Mesendoderm (in vitro differentiated cells): Measurements from ENCODE around the gene DMD.

Experiments
- DNase-seq: peaks from one replicate; pipeline ENCODE4 v3.0.0; 2013
- H2AK5ac ChIP-seq: 2 replicates; pipeline ENCODE4 v1.6.1; 2013; ENCODE audit warnings: low read length, inconsistent platforms
- H2BK120ac ChIP-seq: 2 replicates; pipeline ENCODE4 v1.6.1; 2013; ENCODE audit warnings: low read depth, mild to moderate bottlenecking, low read length, moderate library complexity, mixed read lengths
- H2BK15ac ChIP-seq: replicated peaks from 2 replicates; pipeline ENCODE4 v1.6.1; 2013; ENCODE audit warnings: low read depth, mild to moderate bottlenecking, moderate library complexity
- H2BK5ac ChIP-seq: 2 replicates; pipeline ENCODE4 v1.6.1; 2013; ENCODE audit warnings: low read length, inconsistent platforms
- H3K18ac ChIP-seq: 2 replicates; pipeline ENCODE4 v1.6.1; 2013; ENCODE audit warnings: mild to moderate bottlenecking, low read length, mixed read lengths
- H3K23ac ChIP-seq: one replicate; pipeline ENCODE4 v1.6.1; 2013; ENCODE audit warnings: low read length
- H3K27ac ChIP-seq: 2 replicates; pipeline ENCODE4 v1.5.1; 2013; ENCODE audit warnings: low read depth, mild to moderate bottlenecking, inconsistent platforms, low read length, moderate library complexity
- H3K27me3 ChIP-seq: 2 replicates; pipeline ENCODE4 v1.6.1; 2013; ENCODE audit warnings: low read length, control low read depth, mild to moderate bottlenecking, inconsistent platforms; ENCODE audit not compliant: insufficient read depth, poor library complexity
- H3K36me3 ChIP-seq: 2 replicates; pipeline ENCODE4 v1.6.1; 2013; ENCODE audit warnings: low read length, inconsistent platforms; ENCODE audit not compliant: control insufficient read depth, insufficient read depth
- H3K4ac ChIP-seq: one replicate; pipeline ENCODE4 v1.6.1; 2013; ENCODE audit warnings: low read depth, mild to moderate bottlenecking, low read length, moderate library complexity
- H3K4me1 ChIP-seq: 2 replicates; pipeline ENCODE4 v1.6.1; 2013; ENCODE audit warnings: low read depth, low read length, inconsistent platforms; ENCODE audit not compliant: control insufficient read depth
- H3K4me2 ChIP-seq: 2 replicates; pipeline ENCODE4 v1.6.1; 2013; ENCODE audit warnings: low read length
- H3K4me3 ChIP-seq: 2 replicates; pipeline ENCODE4 v1.5.1; 2013; ENCODE audit warnings: mild to moderate bottlenecking, low read length
- H3K56ac ChIP-seq: one replicate; pipeline ENCODE4 v1.6.1; 2013; ENCODE audit warnings: low read length
- H3K79me1 ChIP-seq: 2 replicates; pipeline ENCODE4 v1.6.1; 2013; ENCODE audit warnings: low read length, inconsistent platforms
- H3K79me2 ChIP-seq: 2 replicates; pipeline ENCODE4 v1.6.1; 2013; ENCODE audit warnings: mild to moderate bottlenecking, low read length; ENCODE audit not compliant: control insufficient read depth, insufficient read depth
- H3K9ac ChIP-seq: 2 replicates; pipeline ENCODE4 v1.6.1; 2013; ENCODE audit warnings: low read length, inconsistent platforms
- H4K5ac ChIP-seq: one replicate; pipeline ENCODE4 v1.6.1; 2013; ENCODE audit warnings: low read length
- H4K8ac ChIP-seq: one replicate; pipeline ENCODE4 v1.6.1; 2013; ENCODE audit warnings: low read depth, mild to moderate bottlenecking, control low read depth, low read length, moderate library complexity
- WGBS: extraction: QIAGEN DNeasy Blood & Tissue Kit; methylation state at CpG from one replicate; pipeline ENCODE4 v1.1.7; 2013; ENCODE audit warnings: low lambda C conversion rate, missing lambda C conversion rate; ENCODE audit not compliant: insufficient coverage; ENCODE audit errors: extremely low coverage; 5-methylcytosine and 5-hydroxymethylcytosine counted together

DMD gene

DNA sequence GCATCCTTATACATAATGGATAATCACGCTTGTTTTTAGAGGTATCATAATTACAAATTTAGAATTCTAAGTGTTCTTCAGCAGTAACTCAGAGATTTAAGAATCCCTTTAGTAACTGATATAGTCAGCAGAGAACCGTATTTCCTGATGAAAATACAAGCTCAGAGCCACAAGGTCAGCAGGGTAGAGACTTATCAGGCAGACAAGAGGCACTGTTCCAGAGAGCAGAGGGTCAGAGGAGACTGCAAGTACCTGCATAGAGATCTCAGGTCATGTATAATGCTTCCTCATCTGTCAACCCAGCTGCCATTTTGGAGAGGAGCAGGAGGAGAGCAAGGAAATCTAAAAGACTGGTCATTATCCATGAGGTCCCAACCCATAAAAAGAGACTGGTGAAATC is 1352.4 kb downstream of the DMD start:
- H3K9ac ChIP-seq: no peak overlapping the region
- no peak overlapping the region for H3K4ac ChIP-seq
- H3K4me2 ChIP-seq: no peak overlapping the region
- no peak overlapping the region for H2AK5ac ChIP-seq
- DNase-seq: no peak
- no CpG with 5 or more reads among the region's 2 CpGs for WGBS
- H3K23ac ChIP-seq: no peak overlapping the region
- H3K36me3 ChIP-seq: no peaks in the 10 kb centered on the region
- no peak overlapping the region for H2BK15ac ChIP-seq
- H3K4me3 ChIP-seq: no peak overlapping the region
- no peak overlapping the region for H4K5ac ChIP-seq
- no peak overlapping the region for H3K56ac ChIP-seq
- H3K4me1 ChIP-seq: no peaks in the 10 kb centered on the region
- no peak overlapping the region for H3K18ac ChIP-seq
- no peaks in the 10 kb centered on the region for H3K27me3 ChIP-seq
- H2BK120ac ChIP-seq: no peak overlapping the region
- no peak overlapping the region for H3K27ac ChIP-seq
- no peaks in the 10 kb centered on the region for H3K79me1 ChIP-seq
- no peak overlapping the region for H4K8ac ChIP-seq
- H2BK5ac ChIP-seq: no peak overlapping the region
- no peaks in the 10 kb centered on the region for H3K79me2 ChIP-seq

GRCh38 chrX:31854716-31855115 is 1356.6 kb downstream of the DMD start:
- no peak overlapping the region for H3K9ac ChIP-seq
- no peak overlapping the region for H3K4me2 ChIP-seq
- H3K79me2 ChIP-seq: no peaks in the 10 kb centered on the region
- H2BK5ac ChIP-seq: no peak overlapping the region
- DNase-seq: no peak
- H2BK120ac ChIP-seq: no peak overlapping the region
- H3K27me3 ChIP-seq: no peaks in the 10 kb centered on the region
- H3K4me3 ChIP-seq: no peak overlapping the region
- no peak overlapping the region for H3K18ac ChIP-seq
- H3K4me1 ChIP-seq: no peaks in the 10 kb centered on the region
- WGBS: no CpG with 5 or more reads among the region's 5 CpGs
- no peak overlapping the region for H3K56ac ChIP-seq
- H4K5ac ChIP-seq: no peak overlapping the region
- H3K27ac ChIP-seq: no peak overlapping the region
- no peak overlapping the region for H2BK15ac ChIP-seq
- H3K23ac ChIP-seq: no peak overlapping the region
- H3K36me3 ChIP-seq: no peaks in the 10 kb centered on the region
- H3K4ac ChIP-seq: no peak overlapping the region
- no peaks in the 10 kb centered on the region for H3K79me1 ChIP-seq
- no peak overlapping the region for H2AK5ac ChIP-seq
- no peak overlapping the region for H4K8ac ChIP-seq

DNA sequence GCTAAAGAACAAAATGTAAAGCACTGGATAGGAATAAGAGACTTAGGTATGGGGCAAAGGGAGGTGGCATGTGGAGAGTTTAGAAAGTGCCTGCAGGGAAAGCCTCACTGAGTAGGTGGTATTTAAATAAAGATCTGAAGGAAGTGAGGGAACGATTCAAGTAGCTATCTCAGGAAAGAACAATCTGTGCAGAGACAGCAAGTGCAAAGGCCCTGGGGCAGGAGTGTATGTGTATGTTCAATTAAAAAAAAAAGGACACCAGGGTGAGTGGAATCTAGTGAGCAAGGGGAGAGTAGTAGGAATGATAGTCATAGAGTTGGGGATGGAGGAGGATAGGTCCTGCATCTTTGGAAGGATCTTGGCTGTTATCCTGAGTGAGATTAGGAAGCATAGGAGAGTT is 1359.6 kb downstream of the DMD start:
- Histone ChIP-seq H2BK120ac (no peak overlapping the region), H3K18ac (no peak overlapping the region), H3K36me3 (no peaks in the 10 kb centered on the region), H3K9ac (no peak overlapping the region), H2AK5ac (no peak overlapping the region), H4K8ac (no peak overlapping the region), H4K5ac (no peak overlapping the region), H3K4me1 (no peaks in the 10 kb centered on the region), H3K27ac (no peak overlapping the region), H3K4me2 (no peak overlapping the region), H3K79me2 (no peaks in the 10 kb centered on the region), H3K4ac (no peak overlapping the region), H3K23ac (no peak overlapping the region), H3K56ac (no peak overlapping the region), H3K4me3 (no peak overlapping the region), H2BK15ac (no peak overlapping the region), H2BK5ac (no peak overlapping the region), H3K79me1 (no peaks in the 10 kb centered on the region), H3K27me3 (no peaks in the 10 kb centered on the region)
- WGBS: no CpG with 5 or more reads among the region's 1 CpG
- DNase-seq: no peak

DNA sequence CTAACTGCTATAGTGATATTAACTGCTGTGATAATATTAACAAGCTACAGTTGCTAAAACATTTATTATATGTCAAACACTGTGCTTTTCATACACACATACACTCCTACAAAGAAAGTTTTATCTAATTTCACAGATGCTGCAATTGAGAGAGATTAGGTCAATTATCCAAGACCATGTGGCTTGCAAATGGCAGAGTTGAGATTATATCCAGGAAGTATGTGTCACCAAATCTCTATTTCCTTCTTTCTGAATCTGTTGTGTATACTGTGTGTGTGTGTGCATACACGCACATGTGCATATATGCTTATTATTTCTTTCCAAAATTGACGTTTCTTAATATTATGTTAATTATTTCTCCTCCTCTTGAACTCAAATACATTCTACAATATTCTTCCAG is 1363.6 kb downstream of the DMD start:
- Histone ChIP-seq H2AK5ac (no peak overlapping the region), H3K79me2 (no peaks in the 10 kb centered on the region), H2BK120ac (no peak overlapping the region), H3K9ac (no peak overlapping the region), H4K8ac (no peak overlapping the region), H3K79me1 (no peaks in the 10 kb centered on the region), H3K4me2 (no peak overlapping the region), H2BK15ac (no peak overlapping the region), H3K23ac (no peak overlapping the region), H3K4me3 (no peak overlapping the region), H2BK5ac (no peak overlapping the region), H4K5ac (no peak overlapping the region), H3K18ac (no peak overlapping the region), H3K27me3 (no peaks in the 10 kb centered on the region), H3K36me3 (no peaks in the 10 kb centered on the region), H3K4ac (no peak overlapping the region), H3K56ac (no peak overlapping the region), H3K27ac (no peak overlapping the region), H3K4me1 (no peaks in the 10 kb centered on the region)
- WGBS: no CpG with 5 or more reads among the region's 2 CpGs
- DNase-seq: no peak

DNA sequence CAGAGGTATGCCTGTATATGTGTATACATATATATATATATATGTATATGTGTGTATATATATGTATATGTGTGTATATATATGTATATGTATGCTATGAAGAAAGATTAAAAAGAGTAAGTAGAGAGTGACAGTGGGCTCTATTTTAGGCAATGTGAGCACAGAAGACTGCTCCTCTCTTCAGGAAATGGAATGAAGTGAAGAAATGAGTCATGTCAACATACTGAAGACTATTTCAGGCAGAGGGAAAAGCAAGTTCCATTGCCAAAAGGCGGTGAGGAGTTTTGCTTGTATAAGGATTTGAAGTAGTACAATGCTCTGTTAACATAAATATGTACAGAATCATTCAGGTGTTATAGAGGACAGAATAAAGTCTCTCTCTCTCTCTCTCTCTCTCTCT is 1366.3 kb downstream of the DMD start:
- Histone ChIP-seq H3K9ac (no peak overlapping the region), H3K18ac (no peak overlapping the region), H3K23ac (no peak overlapping the region), H3K4ac (no peak overlapping the region), H4K5ac (no peak overlapping the region), H3K56ac (no peak overlapping the region), H3K79me1 (no peaks in the 10 kb centered on the region), H3K79me2 (no peaks in the 10 kb centered on the region), H2AK5ac (no peak overlapping the region), H4K8ac (no peak overlapping the region), H3K4me2 (no peak overlapping the region), H2BK15ac (no peak overlapping the region), H3K27ac (no peak overlapping the region), H2BK120ac (no peak overlapping the region), H3K36me3 (no peaks in the 10 kb centered on the region), H3K27me3 (no peaks in the 10 kb centered on the region), H3K4me1 (no peaks in the 10 kb centered on the region), H3K4me3 (no peak overlapping the region), H2BK5ac (no peak overlapping the region)
- DNase-seq: no peak
- WGBS: no CpG with 5 or more reads among the region's 1 CpG

DNA sequence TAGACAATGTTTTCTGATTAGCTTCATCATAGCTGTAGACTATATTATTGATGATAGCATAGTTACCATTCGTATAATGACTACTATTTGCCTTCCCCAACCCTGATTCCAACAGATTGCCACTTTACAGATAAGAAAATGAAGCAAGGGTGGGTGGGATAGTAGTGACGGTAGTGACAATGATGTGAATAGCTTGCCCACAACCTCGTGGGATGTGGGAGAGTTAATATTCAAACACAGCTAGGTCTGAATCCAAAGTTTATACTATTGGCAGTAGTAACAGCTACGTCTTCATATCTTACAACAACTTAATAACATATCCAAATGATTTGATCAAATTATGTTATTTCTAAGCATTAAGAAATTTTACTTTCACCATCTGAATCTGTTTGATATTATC is 1372.7 kb downstream of the DMD start:
- no peak overlapping the region for H3K27ac ChIP-seq
- H3K4me1 ChIP-seq: no peaks in the 10 kb centered on the region
- no peaks in the 10 kb centered on the region for H3K27me3 ChIP-seq
- H3K9ac ChIP-seq: no peak overlapping the region
- no peak overlapping the region for H3K18ac ChIP-seq
- no peak overlapping the region for H2BK15ac ChIP-seq
- no peaks in the 10 kb centered on the region for H3K36me3 ChIP-seq
- no peak overlapping the region for H3K23ac ChIP-seq
- no peak overlapping the region for H2BK5ac ChIP-seq
- no peak overlapping the region for H3K4me3 ChIP-seq
- H2BK120ac ChIP-seq: no peak overlapping the region
- no peak overlapping the region for H4K8ac ChIP-seq
- no peaks in the 10 kb centered on the region for H3K79me2 ChIP-seq
- H3K56ac ChIP-seq: no peak overlapping the region
- WGBS: no CpG with 5 or more reads among the region's 4 CpGs
- no peak overlapping the region for H3K4ac ChIP-seq
- no peak overlapping the region for H2AK5ac ChIP-seq
- no peaks in the 10 kb centered on the region for H3K79me1 ChIP-seq
- H3K4me2 ChIP-seq: no peak overlapping the region
- H4K5ac ChIP-seq: no peak overlapping the region
- no peak for DNase-seq
